NCI-H2196 (cell line): Measurements from ENCODE around the gene SLC12A3.
"Not testable (repeated sequence)": the region's sequence is repeated elsewhere in the genome, so short reads cannot be mapped to it uniquely, and the experiment has no call there.

ENCODE experiments used
- DNase-seq: peaks from one replicate; lab custom pipeline; 2025; ENCODE audit not compliant: unreplicated experiment; lab: John Stamatoyannopoulos, UW

The SLC12A3 gene

GRCh38 chr16:56866955-56867830, 2.2 kb downstream of the SLC12A3 start:
- peak; percentile 39 for DNase-seq

GRCh38 chr16:56868175-56868574, 3.2 kb downstream of the SLC12A3 start:
- no peak for DNase-seq

GRCh38 chr16:56868766-56869165, 3.8 kb downstream of the SLC12A3 start:
- DNase-seq, result not testable (repeated sequence)

- DNase-seq, result no peak
Observed at GRCh38 chr16:56869513-56870275, 4.7 kb downstream of the SLC12A3 start.

GRCh38 chr16:56870276-56870888, 5.4 kb downstream of the SLC12A3 start:
- DNase-seq, result no peak

GRCh38 chr16:56871172-56871593, 6.2 kb downstream of the SLC12A3 start:
- no peak for DNase-seq

- no peak for DNase-seq
Observed at GRCh38 chr16:56872863-56873391, 7.9 kb downstream of the SLC12A3 start.

- no peak for DNase-seq
Observed at GRCh38 chr16:56874800-56875199, 9.8 kb downstream of the SLC12A3 start.

GRCh38 chr16:56876048-56876447, 11.0 kb downstream of the SLC12A3 start:
- no peak for DNase-seq

- no peak for DNase-seq
Observed at GRCh38 chr16:56877486-56878182, 12.6 kb downstream of the SLC12A3 start.

GRCh38 chr16:56878282-56878854, 13.4 kb downstream of the SLC12A3 start:
- DNase-seq, result no peak

- DNase-seq, result no peak
Observed at GRCh38 chr16:56879276-56879675, 14.3 kb downstream of the SLC12A3 start.

- DNase-seq, result no peak
Observed at GRCh38 chr16:56880176-56880575, 15.2 kb downstream of the SLC12A3 start.

- DNase-seq, result no peak
Observed at GRCh38 chr16:56880685-56881084, 15.7 kb downstream of the SLC12A3 start.

GRCh38 chr16:56882077-56882800, 17.2 kb downstream of the SLC12A3 start:
- no peak for DNase-seq

- DNase-seq, result no peak
Observed at GRCh38 chr16:56883586-56883985, 18.6 kb downstream of the SLC12A3 start.

- DNase-seq, result no peak
Observed at GRCh38 chr16:56884026-56884582, 19.1 kb downstream of the SLC12A3 start.

GRCh38 chr16:56884929-56885328, 19.9 kb downstream of the SLC12A3 start:
- not testable (repeated sequence) for DNase-seq

GRCh38 chr16:56885446-56886162, 20.6 kb downstream of the SLC12A3 start:
- DNase-seq, result no peak
